ENCODE data around the gene IL31RA.

Gene IL31RA

GRCh38 chr5:55917402-55918086 is 66.4 kb downstream of the IL31RA start:
- no peak overlapping the region for H2BK5ac ChIP-seq (ENCODE audit: low read length)
- no peaks in the 10 kb centered on the region for H3K27me3 ChIP-seq (ENCODE audit: insufficient read depth, low read length, poor library complexity)
- no peak overlapping the region for H2BK15ac ChIP-seq (replicated peaks; ENCODE audit: low read depth)
- no peak overlapping the region for H3K4ac ChIP-seq (ENCODE audit: low read depth, low read length)
- H3K36me3 ChIP-seq (ENCODE audit: control insufficient read depth, insufficient read depth, low read length), result no peaks in the 10 kb centered on the region
- DNase-seq, result no peak
- no peak overlapping the region for H4K8ac ChIP-seq (ENCODE audit: low read depth, low read length)
- no peaks in the 10 kb centered on the region for H3K79me1 ChIP-seq (ENCODE audit: low read length)
- no peak overlapping the region for H3K56ac ChIP-seq (ENCODE audit: low read length)
- H3K9ac ChIP-seq (ENCODE audit: low read length), result no peak overlapping the region
- no peaks in the 10 kb centered on the region for H3K79me2 ChIP-seq (ENCODE audit: control insufficient read depth, insufficient read depth, low read length)
- H4K5ac ChIP-seq (ENCODE audit: low read length), result no peak overlapping the region
- no peaks in the 10 kb centered on the region for H3K4me1 ChIP-seq (ENCODE audit: control insufficient read depth, low read depth, low read length)
- no peak overlapping the region for H3K4me2 ChIP-seq (ENCODE audit: low read length)
- no peak overlapping the region for H3K4me3 ChIP-seq (ENCODE audit: low read length)
- H2AK5ac ChIP-seq (ENCODE audit: low read length), result no peak overlapping the region
- no peak overlapping the region for H3K18ac ChIP-seq (ENCODE audit: low read length)
- H3K23ac ChIP-seq (ENCODE audit: low read length), result no peak overlapping the region
- WGBS (ENCODE audit: extremely low coverage, insufficient coverage, low lambda C conversion rate), result no CpG with 5 or more reads among the region's 5 CpGs
- H3K27ac ChIP-seq (ENCODE audit: low read depth, low read length), result no peak overlapping the region
- no peak overlapping the region for H2BK120ac ChIP-seq (ENCODE audit: low read depth, low read length)

- peak; percentile 55 for DNase-seq
Measured at GRCh38 chr5:55918087-55919035, 67.2 kb downstream of the IL31RA start.

GRCh38 chr5:55919625-55920024 is 68.5 kb downstream of the IL31RA start:
- no CpG with 5 or more reads among the region's 3 CpGs for WGBS (ENCODE audit: extremely low coverage, insufficient coverage, low lambda C conversion rate)

More at GRCh38 chr5:55918087-55919035, 67.2 kb downstream of the IL31RA start:
- H3K79me2 ChIP-seq (ENCODE audit: control insufficient read depth, insufficient read depth, low read length), result no peaks in the 10 kb centered on the region
- H3K23ac ChIP-seq (ENCODE audit: low read length), result no peak overlapping the region
- no peaks in the 10 kb centered on the region for H3K36me3 ChIP-seq (ENCODE audit: control insufficient read depth, insufficient read depth, low read length)
- no peak overlapping the region for H3K56ac ChIP-seq (ENCODE audit: low read length)
- H3K4me2 ChIP-seq (ENCODE audit: low read length), result no peak overlapping the region
- H4K8ac ChIP-seq (ENCODE audit: low read depth, low read length), result no peak overlapping the region
- no peak overlapping the region for H3K4me3 ChIP-seq (ENCODE audit: low read length)
- no peak overlapping the region for H3K4ac ChIP-seq (ENCODE audit: low read depth, low read length)
- H2AK5ac ChIP-seq (ENCODE audit: low read length), result no peak overlapping the region
- H3K79me1 ChIP-seq (ENCODE audit: low read length), result no peaks in the 10 kb centered on the region
- no peaks in the 10 kb centered on the region for H3K27me3 ChIP-seq (ENCODE audit: insufficient read depth, low read length, poor library complexity)
- no peak overlapping the region for H3K18ac ChIP-seq (ENCODE audit: low read length)
- WGBS (ENCODE audit: extremely low coverage, insufficient coverage, low lambda C conversion rate), result no CpG with 5 or more reads among the region's 17 CpGs
- no peak overlapping the region for H3K9ac ChIP-seq (ENCODE audit: low read length)
- H4K5ac ChIP-seq (ENCODE audit: low read length), result no peak overlapping the region
- no peak overlapping the region for H2BK15ac ChIP-seq (replicated peaks; ENCODE audit: low read depth)
- H2BK5ac ChIP-seq (ENCODE audit: low read length), result no peak overlapping the region
- no peaks in the 10 kb centered on the region for H3K4me1 ChIP-seq (ENCODE audit: control insufficient read depth, low read depth, low read length)
- H3K27ac ChIP-seq (ENCODE audit: low read depth, low read length), result no peak overlapping the region
- no peak overlapping the region for H2BK120ac ChIP-seq (ENCODE audit: low read depth, low read length)

GRCh38 chr5:55920784-55921183 is 69.6 kb downstream of the IL31RA start:
- no peak overlapping the region for H3K9ac ChIP-seq (ENCODE audit: low read length)
- H3K79me1 ChIP-seq (ENCODE audit: low read length), result no peaks in the 10 kb centered on the region
- H3K18ac ChIP-seq (ENCODE audit: low read length), result no peak overlapping the region
- H3K27ac ChIP-seq (ENCODE audit: low read depth, low read length), result no peak overlapping the region
- no peak overlapping the region for H3K23ac ChIP-seq (ENCODE audit: low read length)
- H3K79me2 ChIP-seq (ENCODE audit: control insufficient read depth, insufficient read depth, low read length), result no peaks in the 10 kb centered on the region
- no peak overlapping the region for H2BK120ac ChIP-seq (ENCODE audit: low read depth, low read length)
- H3K56ac ChIP-seq (ENCODE audit: low read length), result no peak overlapping the region
- H3K36me3 ChIP-seq (ENCODE audit: control insufficient read depth, insufficient read depth, low read length), result no peaks in the 10 kb centered on the region
- H4K5ac ChIP-seq (ENCODE audit: low read length), result no peak overlapping the region
- DNase-seq, result no peak
- no peak overlapping the region for H2AK5ac ChIP-seq (ENCODE audit: low read length)
- WGBS (ENCODE audit: extremely low coverage, insufficient coverage, low lambda C conversion rate), result no CpG with 5 or more reads among the region's 5 CpGs
- H2BK5ac ChIP-seq (ENCODE audit: low read length), result no peak overlapping the region
- no peaks in the 10 kb centered on the region for H3K27me3 ChIP-seq (ENCODE audit: insufficient read depth, low read length, poor library complexity)
- no peak overlapping the region for H3K4me2 ChIP-seq (ENCODE audit: low read length)
- H3K4me3 ChIP-seq (ENCODE audit: low read length), result no peak overlapping the region
- no peaks in the 10 kb centered on the region for H3K4me1 ChIP-seq (ENCODE audit: control insufficient read depth, low read depth, low read length)
- no peak overlapping the region for H3K4ac ChIP-seq (ENCODE audit: low read depth, low read length)
- no peak overlapping the region for H4K8ac ChIP-seq (ENCODE audit: low read depth, low read length)
- no peak overlapping the region for H2BK15ac ChIP-seq (replicated peaks; ENCODE audit: low read depth)

More at GRCh38 chr5:55919625-55920024, 68.5 kb downstream of the IL31RA start:
- Histone ChIP-seq H3K79me1 (ENCODE audit: low read length) (no peaks in the 10 kb centered on the region), H3K27me3 (ENCODE audit: insufficient read depth, low read length, poor library complexity) (no peaks in the 10 kb centered on the region), H2BK120ac (ENCODE audit: low read depth, low read length) (no peak overlapping the region), H3K9ac (ENCODE audit: low read length) (no peak overlapping the region), H3K36me3 (ENCODE audit: control insufficient read depth, insufficient read depth, low read length) (no peaks in the 10 kb centered on the region), H3K4me3 (ENCODE audit: low read length) (no peak overlapping the region), H4K8ac (ENCODE audit: low read depth, low read length) (no peak overlapping the region), H3K4me1 (ENCODE audit: control insufficient read depth, low read depth, low read length) (no peaks in the 10 kb centered on the region), H3K23ac (ENCODE audit: low read length) (no peak overlapping the region), H3K56ac (ENCODE audit: low read length) (no peak overlapping the region), H2AK5ac (ENCODE audit: low read length) (no peak overlapping the region), H3K27ac (ENCODE audit: low read depth, low read length) (no peak overlapping the region), H3K18ac (ENCODE audit: low read length) (no peak overlapping the region), H3K4ac (ENCODE audit: low read depth, low read length) (no peak overlapping the region), H3K79me2 (ENCODE audit: control insufficient read depth, insufficient read depth, low read length) (no peaks in the 10 kb centered on the region), H2BK5ac (ENCODE audit: low read length) (no peak overlapping the region), H4K5ac (ENCODE audit: low read length) (no peak overlapping the region), H3K4me2 (ENCODE audit: low read length) (no peak overlapping the region), H2BK15ac (replicated peaks; ENCODE audit: low read depth) (no peak overlapping the region)
- DNase-seq, result no peak

- Histone ChIP-seq H3K56ac (ENCODE audit: low read length) (no peak overlapping the region), H3K4ac (ENCODE audit: low read depth, low read length) (no peak overlapping the region), H3K4me1 (ENCODE audit: control insufficient read depth, low read depth, low read length) (no peaks in the 10 kb centered on the region), H3K27ac (ENCODE audit: low read depth, low read length) (no peak overlapping the region), H2AK5ac (ENCODE audit: low read length) (no peak overlapping the region), H3K9ac (ENCODE audit: low read length) (no peak overlapping the region), H2BK15ac (replicated peaks; ENCODE audit: low read depth) (no peak overlapping the region), H2BK5ac (ENCODE audit: low read length) (no peak overlapping the region), H3K18ac (ENCODE audit: low read length) (no peak overlapping the region), H3K23ac (ENCODE audit: low read length) (no peak overlapping the region), H3K79me1 (ENCODE audit: low read length) (no peaks in the 10 kb centered on the region), H4K5ac (ENCODE audit: low read length) (no peak overlapping the region), H3K4me2 (ENCODE audit: low read length) (no peak overlapping the region), H3K27me3 (ENCODE audit: insufficient read depth, low read length, poor library complexity) (no peaks in the 10 kb centered on the region), H3K36me3 (ENCODE audit: control insufficient read depth, insufficient read depth, low read length) (no peaks in the 10 kb centered on the region), H3K79me2 (ENCODE audit: control insufficient read depth, insufficient read depth, low read length) (no peaks in the 10 kb centered on the region), H2BK120ac (ENCODE audit: low read depth, low read length) (no peak overlapping the region), H4K8ac (ENCODE audit: low read depth, low read length) (no peak overlapping the region), H3K4me3 (ENCODE audit: low read length) (no peak overlapping the region)
- no CpG with 5 or more reads among the region's 4 CpGs for WGBS (ENCODE audit: extremely low coverage, insufficient coverage, low lambda C conversion rate)
- no peak for DNase-seq
Measured at GRCh38 chr5:55921617-55922016, 70.5 kb downstream of the IL31RA start.

Data from mesendoderm (in vitro differentiated cells).